Stimulated activated CD4-positive, alpha-beta T cell treated with anti-CD3 and anti-CD28 coated beads, TNF-alpha, amount 100 ng/mL, for 48 hours (primary cell): ENCODE measurements around the gene GEN1.
A peak's percentile ranks its signal among the peaks of the same experiment; 100 is the strongest.

Experiments
- DNase-seq, 3 donors: peaks; one replicate each; pipeline ENCODE4 v3.0.0-alpha.2; 2020; ENCODE audit warnings: low read depth in 3 of 3

Gene GEN1

DNA sequence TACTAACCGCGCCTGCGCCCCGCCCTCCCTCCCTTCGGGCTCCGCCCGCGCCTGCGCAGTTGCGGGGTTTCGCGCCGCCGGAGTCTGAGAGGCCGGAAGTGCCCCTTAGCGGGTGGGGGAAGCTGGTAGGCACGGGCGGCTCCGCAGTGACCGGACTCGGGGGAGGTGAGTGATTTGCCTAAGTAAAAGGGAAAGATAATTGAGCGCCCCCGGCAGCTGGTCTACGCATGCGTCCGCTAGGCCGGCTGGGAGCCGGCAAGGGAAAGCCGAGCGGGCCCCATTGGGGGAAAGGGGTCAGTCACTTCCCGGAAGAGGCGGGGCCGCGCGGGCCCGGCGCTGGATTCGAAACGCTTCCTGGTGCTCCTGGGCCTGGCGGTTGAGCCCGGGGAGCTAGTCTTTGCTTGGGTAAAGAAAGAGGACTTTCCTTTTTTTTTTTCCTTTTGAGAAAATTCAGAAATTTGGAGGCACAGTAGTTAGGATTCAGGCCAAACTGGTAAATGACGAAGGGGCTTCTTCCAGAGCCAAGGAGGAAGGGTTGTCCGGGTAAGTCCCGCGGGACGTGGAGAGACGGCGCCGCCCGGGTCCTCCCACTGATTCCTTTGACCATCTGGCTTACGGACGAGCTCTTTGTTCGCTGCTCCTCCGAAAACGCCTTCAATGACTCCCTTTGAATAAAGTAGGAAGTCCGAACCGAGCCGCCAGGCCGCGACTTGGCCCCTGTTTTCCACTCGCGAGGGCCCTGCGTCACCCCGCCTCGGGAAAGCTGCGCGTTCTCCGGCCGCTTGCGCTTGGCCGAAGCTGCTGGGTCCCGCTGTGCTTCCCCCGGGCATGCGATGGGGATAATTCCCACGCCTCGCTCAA, at the start of gene GEN1, which contains the start of gene SMC6:
TSS of gene GEN1 (plus strand) at position 336 of the 861 bp plus-strand sequence. CDS start 5,806 bp downstream, outside the sequence.
TSS of gene SMC6 (minus strand) at position 8 of the 861 bp plus-strand sequence. CDS start 7,864 bp downstream, outside the sequence.
- DNase-seq = peak; percentile 83 to 89 (median 84)

DNA sequence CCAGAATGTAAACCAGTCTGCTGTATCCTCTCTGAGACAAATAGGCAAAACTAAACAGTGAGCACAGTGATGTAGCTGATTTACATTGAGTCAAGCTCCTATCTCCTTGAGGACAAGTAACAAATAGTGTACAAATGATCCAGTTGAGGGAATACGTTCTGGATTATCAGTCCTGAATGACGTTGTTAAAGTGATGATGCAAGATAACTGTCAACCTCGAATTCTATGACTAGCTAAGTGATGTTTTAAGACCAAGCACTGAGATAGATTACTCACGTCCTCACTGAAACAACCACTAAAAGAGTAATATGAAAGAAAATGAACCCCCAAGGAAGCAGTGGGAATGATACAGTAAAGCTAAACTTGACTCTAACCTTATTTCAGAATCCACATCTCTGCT, 47.1 kb upstream of the GEN1 start:
- DNase-seq = no peak

DNA sequence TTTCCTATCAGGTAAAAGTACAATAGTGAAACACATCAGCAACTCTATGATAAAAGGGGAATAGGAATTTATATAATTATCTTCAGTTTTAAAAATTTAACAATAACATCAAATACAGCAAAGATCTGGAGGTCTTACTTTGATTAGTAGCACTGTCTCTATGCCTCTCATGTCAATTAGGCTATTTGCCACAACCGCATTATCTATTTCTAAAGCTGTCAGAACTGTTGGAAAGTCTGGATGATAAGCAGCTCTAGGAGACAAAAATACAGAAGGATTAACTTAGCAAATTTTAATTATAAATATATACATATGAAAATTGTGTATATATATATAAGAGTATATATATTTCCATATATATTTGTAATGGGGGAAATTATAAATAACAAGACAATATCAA, 45.4 kb upstream of the GEN1 start:
- no peak for DNase-seq

DNA sequence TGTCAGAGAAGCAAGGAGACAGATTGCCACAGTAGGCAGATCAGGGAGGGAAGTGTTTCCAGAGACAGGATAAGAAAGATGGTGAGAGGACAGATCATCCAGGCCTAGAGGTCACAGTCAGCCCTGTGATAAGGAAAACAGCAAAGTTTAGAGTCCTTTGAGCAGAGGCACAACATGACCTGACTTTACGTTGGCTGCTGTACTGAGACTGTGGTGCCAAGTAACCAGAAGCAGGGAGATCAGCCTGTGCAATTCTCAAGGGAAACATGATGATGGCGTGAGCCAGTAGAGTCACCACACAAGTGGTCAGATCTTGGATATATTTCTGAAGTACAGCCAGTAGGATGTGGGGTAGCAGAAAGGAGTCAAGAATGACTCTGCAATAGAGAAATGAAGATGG, 44.0 kb upstream of the GEN1 start:
- DNase-seq = no peak

DNA sequence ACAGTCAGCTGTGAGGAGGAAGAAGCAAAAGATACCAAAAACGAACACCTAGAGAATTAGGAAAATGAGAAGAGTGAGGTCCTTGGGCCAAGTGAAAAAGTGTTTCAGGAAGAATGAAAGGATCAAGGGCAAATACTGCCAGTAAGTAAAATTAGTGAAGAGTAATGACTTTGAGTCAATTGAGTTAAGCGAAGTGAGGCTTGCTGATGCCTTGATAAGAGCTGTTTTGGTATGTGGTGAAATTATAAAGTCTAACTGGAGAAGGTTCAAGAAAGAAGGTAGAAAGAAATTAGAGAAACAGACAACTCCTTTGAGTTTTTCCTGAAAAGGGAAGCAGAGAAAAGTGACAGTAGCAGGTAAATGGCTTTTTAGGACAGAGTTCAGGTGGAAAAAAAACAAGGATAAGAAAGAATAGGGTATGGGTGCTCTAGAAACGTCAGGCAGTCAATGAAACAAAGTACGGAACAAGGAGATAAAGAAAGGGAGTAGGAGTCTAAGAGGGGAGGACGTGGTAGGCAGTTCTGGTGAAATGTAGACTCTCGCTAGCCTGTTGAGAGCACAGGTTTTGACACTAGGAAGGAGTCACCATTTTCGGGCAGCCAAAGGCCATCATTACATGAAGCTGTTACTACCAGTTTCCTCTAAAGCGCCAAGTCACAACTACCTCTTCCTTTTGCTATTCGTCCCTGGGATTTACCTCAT, 43.2 kb upstream of the GEN1 start:
- no peak for DNase-seq

DNA sequence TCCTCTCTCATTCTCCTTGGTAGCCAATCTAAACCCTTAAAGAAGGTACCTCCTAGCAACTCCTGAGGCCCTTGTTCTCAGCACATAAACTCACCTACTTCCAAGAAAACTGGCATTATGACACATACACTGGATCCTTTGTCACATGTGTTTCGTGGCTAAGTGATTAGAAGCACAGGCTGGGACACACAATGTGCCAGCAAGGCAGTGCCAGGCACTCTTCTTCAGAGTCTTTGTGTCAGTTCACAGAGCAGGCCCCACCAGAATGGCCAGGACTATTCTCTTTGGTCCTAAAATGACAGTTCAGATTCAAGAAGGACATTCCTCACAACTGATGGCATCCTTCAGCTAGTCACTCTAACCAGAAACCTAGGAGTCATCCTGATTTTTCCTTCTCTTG, 40.6 kb upstream of the GEN1 start:
- no peak for DNase-seq

GRCh38 chr2:17717666-17718065, 36.3 kb upstream of the GEN1 start:
- DNase-seq = no peak

GRCh38 chr2:17718689-17719088, 35.2 kb upstream of the GEN1 start:
- DNase-seq = no peak

DNA sequence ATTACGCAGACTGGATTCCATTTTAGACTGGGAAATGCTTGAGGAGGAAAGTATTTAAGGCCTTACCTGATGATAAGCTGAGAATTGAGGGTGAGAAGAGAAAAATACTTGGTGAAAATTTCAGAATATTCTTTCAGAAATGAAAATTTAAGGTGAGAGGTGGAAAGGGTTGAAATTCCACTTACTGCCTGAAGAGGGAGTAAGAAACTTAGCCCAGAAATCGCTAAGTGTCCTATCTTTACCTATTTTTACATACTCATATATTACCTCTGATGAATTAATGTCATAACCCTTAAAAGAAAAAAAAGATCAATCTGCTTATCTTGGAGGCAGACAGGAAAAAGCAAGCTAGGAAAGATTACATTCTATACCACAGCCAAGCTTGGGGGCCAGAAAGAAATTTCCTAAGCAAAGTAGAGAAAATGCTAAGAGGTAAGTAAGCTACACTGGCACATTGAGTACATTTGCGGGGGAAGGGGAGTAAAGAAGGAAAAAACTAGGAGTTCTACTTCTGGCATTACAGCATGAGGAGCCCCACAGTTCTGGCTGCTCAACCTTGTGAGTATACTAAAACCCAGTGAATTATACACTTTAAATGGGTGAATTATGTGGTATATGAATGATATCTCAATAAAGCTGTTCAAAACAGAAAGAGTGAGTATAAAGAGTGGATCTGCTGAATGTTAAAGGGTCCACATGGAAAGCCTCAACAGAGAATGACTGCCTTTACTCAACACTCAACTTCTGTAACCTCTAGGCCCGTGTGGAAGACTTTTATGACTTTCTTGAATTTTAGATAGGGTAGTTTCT, 34.2 kb upstream of the GEN1 start:
- no peak for DNase-seq

DNA sequence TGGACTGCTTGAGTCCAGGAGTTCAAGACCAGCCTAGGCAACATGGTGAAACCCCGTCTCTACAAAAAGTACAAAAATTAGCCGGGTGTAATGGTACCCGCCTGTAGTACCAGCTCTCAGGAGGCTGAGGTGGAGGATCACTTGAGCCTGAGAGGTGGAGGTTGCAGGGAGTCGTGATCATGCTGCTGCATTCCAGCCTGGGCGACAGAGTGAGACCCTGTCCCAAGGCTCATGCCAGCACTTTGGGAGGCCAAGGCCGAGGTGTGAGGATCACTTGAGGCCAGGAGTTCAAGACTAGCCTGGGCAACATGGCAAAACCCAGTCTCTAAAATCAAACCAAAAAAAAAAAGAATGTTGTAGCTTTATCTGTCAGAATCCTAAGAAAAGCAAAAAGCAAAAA, 25.7 kb upstream of the GEN1 start:
- DNase-seq = no peak

GRCh38 chr2:17729880-17730279, 24.1 kb upstream of the GEN1 start:
- no peak for DNase-seq

GRCh38 chr2:17733599-17733998, 20.3 kb upstream of the GEN1 start:
- DNase-seq = no peak

DNA sequence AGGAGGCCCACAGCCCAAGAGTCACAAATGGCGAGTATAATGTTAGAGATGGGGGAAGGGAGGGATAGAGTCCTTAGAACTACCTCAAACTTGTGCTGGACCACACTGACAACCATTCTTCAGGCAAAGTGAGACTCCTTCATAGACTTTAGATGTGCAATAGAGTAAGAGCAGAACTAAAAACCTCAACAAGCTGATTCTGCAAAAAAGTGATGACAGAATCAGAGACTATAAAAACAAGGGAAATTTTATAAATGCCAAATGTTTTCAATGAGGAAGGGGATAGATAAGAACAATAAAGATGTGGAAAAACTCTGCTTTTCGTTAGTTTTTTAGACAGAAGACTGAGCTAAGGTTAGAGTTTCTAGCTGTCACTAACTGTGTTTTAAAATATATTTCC, 18.1 kb upstream of the GEN1 start:
- DNase-seq = no peak

- DNase-seq = no peak
Observed at GRCh38 chr2:17736989-17737388, 16.9 kb upstream of the GEN1 start.

DNA sequence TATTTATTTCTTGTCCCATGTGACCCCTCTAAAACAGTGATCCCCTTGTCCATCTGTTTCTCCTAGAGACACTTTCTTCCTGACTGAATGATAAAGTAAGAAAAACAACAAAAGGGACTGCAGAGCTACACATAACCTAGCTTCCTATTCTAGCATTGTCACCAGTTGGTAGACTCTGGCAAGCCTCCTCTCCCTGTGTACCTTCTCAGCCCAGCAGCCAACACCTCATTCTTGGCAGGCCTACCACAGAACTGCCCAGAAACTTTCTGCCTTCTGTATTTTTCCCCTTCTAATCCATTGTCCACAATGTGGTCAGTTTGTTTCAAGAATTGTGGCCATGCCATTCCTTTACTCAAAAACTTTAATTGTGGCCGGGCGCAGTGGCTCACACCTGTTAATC, 13.7 kb upstream of the GEN1 start:
- DNase-seq = no peak

DNA sequence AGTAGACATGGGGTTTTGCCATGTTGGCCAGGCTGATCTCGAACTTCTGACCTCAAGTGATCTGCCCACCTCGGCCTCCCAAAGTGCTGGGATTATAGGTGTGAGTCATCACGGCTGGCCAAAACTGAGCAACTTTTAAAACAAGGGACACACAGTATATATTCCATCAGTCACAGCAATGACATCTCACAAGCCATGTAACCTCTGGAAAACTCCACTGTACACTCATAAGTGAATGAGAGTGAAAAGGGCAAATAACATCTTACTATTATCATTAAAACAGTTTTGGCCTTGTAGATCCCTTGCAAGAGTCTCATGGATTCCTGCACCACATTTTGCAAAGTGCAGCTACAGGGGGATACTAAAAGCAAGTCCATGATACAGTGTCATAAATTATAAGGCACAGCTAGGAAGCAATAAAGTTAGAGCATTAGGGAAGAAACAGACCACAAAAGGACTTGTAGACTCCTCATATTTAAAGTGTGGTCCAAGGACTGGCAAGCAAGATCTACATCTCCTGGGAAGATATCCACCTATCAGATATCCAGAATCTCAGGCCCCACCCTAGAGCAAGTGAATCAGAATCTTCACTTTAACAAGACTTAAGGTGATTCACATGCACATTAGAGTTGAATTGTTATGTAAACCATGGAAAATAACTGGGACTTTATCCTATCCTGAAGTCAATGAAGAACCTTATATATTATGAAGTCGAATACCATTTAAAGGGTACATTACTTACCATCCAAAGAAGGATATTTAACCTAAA, 6.1 kb upstream of the GEN1 start:
- DNase-seq = no peak

DNA sequence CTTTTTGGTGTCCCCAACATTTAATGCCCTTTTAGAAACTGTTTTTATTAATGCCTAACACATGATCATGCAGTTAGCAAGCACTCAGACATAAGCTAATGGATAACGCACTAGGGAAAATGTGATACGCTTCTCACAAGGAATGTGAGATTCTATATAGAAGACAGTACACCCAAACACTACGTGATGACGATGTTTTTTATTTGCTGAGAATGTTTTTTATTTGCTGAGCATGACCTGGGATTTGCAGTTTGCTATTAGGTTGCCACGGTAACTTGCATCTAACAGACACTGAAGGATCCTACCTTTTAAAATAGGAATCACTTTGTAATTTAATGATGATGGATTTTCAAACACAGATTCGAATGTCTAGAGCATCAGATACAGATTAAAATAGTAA, 5.2 kb upstream of the GEN1 start:
- DNase-seq = no peak

DNA sequence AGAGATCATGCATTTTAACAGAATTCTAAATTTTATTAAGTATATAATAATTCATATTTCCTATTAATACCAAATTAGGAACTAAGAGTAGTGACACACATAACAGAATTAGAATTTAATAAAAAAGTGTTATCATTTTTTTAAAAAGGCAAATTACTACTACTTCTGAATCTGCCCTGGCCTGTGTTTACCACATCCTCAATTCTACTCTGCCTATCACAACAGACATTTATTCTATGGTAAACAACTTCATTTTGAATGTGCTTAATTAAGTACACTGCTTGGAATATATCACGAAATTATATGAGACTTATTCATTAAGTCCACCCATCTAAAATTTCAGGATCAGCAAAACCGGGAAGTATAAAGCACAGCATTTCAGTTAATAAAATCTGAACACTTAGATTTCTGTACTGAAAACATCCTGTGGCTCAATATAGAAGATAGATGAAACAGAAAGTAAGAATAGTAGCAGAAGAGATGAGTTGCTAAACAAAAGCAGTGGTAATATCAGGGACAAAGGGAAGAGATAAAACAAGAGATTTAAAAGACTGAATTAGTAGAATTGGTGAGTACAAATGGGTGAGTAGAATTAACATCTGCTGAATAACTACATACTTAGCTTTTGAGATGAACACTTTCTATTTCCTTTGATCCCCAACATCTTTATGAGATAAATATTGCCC, 4.0 kb upstream of the GEN1 start:
- no peak for DNase-seq

DNA sequence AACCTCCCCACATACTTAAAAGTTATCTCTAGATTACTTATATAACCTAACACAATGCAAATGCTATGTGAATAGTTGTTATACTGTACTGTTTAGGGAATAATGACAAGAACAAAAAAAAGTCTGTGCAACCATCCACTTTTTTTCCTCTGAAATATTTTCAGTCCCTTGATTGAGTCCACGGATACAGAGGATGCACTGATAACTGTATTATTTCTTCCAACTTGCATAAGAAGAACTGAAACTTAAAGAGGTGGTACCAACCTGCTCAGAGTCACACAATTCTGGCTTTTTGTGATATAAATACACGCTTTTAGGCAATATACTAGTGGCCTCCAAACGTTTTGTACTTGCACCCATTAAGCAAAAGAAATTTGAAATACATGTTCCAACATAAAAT, 1.7 kb upstream of the GEN1 start:
- no peak for DNase-seq

DNA sequence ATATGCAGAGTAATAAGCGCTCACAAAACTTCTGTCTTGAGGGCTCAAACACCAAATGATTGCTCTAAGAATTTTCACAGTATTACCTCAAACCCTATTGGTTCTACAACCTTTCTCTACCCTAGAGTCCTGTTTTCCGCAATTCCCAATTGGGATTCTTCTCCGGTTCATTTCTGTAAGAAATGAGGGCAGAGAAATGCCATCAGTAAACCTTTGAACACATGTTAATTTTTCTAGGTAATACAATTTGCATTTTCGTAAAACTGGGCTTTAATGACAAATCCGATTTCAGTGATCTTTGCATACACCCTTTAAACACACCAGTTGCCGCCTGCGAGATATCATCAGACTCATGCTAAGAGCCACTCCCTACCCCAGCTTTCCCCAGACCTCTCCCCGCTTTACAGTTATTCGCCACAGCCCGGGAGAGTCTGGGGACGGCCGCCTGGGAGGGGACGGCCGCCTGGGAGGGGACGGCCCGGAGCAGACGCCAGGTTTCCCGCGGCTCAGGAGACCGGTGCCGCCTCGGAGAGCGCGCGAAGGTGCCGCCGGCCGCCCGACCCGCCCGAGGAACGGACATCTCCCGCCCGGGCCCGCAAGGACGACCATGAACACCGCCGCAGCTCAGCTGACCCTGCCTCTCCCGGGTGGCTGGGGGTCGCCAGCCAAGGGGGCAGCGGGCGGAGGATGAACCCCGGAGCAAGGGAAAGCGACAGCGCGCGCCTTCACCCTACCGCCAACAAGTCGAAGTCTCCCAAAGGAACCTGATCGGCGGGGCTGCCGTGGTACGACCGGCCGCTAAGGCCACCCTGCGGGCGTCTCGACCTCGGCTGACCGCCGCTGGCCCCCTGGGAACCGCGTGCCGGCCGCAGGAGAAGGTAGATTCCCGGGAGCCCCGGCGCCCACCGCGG, 791 bp upstream of the GEN1 start:
- peak; percentile 6 to 31 (median 7) for DNase-seq
